ENCODE data around the gene TMEM38B.

GRCh38 chr9:105662184-105663104, 31.9 kb upstream of the TMEM38B start, which contains the start of gene TAL2:
- TF ChIP-seq CTCF (IDR thresholded peaks at IDR 0.05) (no peak), EP300 (IDR thresholded peaks at IDR 0.05) (no peak)
